Measurements from ENCODE around the gene TRIOBP.
"Not testable (repeated sequence)": the region's sequence is repeated elsewhere in the genome, so short reads cannot be mapped to it uniquely, and the experiment has no call there.

Gene TRIOBP

DNA sequence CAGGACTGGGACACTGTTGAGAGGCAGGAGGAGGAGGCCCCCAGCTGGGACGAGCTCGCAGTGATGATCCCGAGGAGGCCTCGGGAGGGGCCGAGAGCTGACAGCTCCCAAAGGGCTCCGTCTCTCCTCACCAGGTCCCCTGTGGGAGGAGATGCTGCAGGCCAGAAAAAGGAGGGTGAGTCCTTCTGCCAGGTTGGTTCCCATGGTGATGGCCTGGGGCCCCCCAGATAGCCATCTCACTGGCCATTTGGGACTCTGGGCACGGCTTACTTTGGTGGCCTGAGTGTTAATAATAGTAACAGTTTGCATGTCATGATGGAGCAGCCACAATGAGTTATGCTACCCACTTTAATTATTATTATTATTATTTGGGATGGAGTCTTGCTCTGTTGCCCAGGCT is 18.9 kb downstream of the TRIOBP start:
- no peak overlapping the region for H3K4me3 ChIP-seq (ENCODE audit: low read length)
- no peak for DNase-seq (ENCODE audit: low read depth, low spot score)

DNA sequence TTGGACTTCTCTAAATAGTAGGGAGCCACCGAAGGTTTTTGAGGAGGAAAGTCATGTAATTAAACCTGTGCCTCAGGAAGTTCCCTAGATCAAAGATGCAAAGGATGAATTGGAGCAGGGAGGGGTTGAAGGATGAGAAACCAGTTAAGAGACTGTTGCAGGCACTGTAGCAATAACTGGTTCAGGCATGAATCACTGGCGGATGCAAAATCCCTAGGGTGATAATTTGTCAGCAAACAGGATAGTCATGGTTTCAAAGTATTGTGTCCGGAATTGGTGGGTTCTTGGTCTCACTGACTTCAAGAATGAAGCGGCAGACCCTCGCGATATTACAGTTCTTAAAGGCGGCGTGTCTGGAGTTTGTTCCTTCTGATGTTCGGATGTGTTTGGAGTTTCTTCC is 19.9 kb downstream of the TRIOBP start:
- DNase-seq (ENCODE audit: low read depth, low spot score) = no peak
- no peak overlapping the region for H3K4me3 ChIP-seq (ENCODE audit: low read length)

DNA sequence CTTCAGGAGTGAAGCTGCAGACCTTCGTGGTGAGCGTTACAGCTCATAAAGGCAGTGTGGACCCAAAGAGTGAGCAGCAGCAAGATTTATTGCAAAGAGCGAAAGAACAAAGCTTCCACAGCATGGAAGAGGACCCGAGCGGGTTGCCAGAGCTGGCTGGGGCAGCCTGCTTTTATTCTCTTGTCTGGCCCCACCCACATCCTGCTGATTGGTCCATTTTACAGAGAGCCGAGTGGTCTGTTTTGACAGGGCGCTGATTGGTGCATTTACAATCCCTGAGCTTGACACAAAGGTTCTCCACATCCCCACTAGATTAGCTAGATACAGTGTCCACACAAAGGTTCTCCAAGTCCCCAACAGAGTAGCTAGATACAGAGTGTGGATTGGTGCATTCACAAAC is 20.4 kb downstream of the TRIOBP start:
- H3K4me3 ChIP-seq (ENCODE audit: low read length); DNase-seq (ENCODE audit: low read depth, low spot score): not testable (repeated sequence)

DNA sequence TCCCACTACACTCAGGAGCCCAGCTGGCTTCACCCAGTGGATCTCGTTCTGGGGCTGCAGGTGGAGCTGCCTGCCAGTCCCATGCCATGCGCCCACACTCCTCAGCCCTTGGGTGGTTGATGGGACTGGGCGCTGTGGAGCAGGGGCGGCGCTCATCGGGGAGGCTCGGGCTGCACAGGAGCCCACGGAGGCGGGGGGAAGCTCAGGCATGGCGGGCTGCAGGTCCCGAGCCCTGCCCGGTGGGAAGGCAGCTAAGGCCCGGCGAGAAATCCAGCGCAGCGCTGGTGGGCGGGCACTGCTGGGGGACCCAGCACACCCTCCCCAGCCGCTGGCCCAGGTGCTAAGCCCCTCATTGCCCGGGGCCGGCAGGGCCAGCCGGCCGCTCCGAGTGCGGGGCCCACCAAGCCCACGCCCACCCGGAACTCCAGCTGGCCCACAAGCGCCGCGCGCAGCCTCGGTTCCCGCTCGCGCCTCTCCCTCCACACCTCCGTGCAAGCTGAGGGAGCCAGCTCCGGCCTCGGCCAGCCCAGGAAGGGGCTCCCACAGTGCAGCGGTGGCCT is 21.0 kb downstream of the TRIOBP start:
- H3K4me3 ChIP-seq (ENCODE audit: low read length); DNase-seq (ENCODE audit: low read depth, low spot score): not testable (repeated sequence)

- H3K4me3 ChIP-seq (ENCODE audit: low read length) = no peak overlapping the region
- no peak for DNase-seq (ENCODE audit: low read depth, low spot score)
These were observed 28.8 kb downstream of the TRIOBP start for GRCh38 chr22:37725551-37726240.

DNA sequence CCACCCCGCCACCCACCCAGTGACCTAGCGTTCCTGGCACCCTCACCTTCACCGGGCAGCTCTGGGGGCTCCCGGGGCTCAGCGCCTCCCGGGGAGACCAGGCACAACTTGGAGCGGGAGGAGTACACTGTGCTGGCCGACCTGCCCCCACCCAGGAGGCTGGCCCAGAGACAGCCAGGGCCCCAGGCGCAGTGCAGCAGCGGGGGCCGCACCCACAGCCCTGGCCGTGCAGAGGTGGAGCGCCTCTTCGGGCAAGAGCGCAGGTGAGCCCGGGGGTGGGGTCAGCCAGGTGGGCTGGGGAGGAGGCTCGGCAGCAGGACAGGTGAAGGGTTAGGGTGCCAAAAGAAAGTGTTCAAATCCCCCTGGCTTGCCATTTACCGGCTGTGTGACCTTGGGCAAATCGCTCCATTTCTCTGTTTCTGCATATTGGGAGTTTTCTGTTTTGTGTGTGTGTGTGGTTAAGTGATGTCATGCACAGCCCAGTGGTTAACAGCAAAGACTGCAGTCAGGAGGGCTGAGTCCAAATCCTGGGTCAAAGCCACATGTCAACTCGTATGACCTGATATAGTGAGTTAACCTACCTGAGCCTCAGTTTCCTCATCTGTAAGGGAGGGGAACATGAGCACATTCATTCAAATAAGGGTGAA is 29.5 kb downstream of the TRIOBP start:
- no peak for DNase-seq (ENCODE audit: low read depth, low spot score)

DNA sequence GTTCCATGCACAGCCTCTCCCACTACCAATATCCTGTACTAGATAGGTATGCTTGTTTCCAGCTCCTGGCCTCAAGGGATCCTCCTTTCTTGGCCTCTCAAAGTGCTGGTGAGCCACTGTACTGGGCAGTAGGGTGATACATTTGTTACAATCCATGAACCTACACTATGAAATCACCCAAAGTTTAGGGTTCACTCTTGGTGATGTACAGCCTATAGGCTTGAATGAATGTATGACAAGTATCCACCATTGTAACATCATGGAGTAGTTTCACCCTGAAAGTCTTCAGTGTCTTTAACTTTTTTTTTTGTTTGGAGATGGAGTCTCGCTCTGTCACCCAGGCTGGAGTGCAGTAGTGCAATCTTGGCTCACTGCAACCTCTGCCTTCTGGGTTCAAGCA is 31.8 kb downstream of the TRIOBP start:
- DNase-seq (ENCODE audit: low read depth, low spot score) = no peak
- H3K4me3 ChIP-seq (ENCODE audit: low read length) = no peak overlapping the region

More for the DNA sequence above, 29.5 kb downstream of the TRIOBP start:
- H3K4me3 ChIP-seq (ENCODE audit: low read length) = no peak overlapping the region

DNA sequence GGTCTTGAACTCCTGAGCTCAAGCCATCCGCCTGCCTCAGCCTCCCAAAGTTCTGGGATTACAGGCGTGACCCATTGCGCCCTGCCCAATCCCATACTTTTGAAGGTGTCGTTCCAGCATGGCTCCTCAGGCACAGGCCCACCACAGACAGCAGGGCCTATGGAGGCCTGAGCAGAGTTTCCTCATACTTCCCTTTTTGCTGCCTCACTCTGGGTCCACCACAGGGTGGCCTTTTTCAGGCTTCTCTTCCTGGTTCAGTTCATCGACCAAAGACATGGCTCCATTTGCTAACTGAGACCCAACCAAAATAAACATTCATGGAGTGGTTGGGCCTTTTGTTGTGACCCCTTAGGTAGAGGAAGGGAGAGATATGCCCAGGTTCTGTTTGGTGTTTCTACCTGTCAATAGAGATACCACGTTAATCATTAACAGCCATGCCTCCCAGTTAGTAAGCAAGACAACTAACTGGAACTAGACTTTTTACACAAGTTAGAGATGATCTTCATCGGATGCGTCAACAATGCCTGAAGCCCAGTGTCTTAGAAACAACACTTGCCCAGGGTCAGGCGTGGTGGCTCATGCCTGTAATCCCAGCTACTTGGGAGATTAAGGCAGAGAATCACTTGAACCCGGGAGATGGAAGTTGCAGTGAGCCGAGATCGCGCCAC is 35.1 kb downstream of the TRIOBP start:
- DNase-seq (ENCODE audit: low read depth, low spot score) = no peak
- no peak overlapping the region for H3K4me3 ChIP-seq (ENCODE audit: low read length)

- no peak overlapping the region for H3K4me3 ChIP-seq (ENCODE audit: low read length)
- DNase-seq (ENCODE audit: low read depth, low spot score) = no peak
These were observed 36.1 kb downstream of the TRIOBP start for GRCh38 chr22:37732699-37733607.

DNA sequence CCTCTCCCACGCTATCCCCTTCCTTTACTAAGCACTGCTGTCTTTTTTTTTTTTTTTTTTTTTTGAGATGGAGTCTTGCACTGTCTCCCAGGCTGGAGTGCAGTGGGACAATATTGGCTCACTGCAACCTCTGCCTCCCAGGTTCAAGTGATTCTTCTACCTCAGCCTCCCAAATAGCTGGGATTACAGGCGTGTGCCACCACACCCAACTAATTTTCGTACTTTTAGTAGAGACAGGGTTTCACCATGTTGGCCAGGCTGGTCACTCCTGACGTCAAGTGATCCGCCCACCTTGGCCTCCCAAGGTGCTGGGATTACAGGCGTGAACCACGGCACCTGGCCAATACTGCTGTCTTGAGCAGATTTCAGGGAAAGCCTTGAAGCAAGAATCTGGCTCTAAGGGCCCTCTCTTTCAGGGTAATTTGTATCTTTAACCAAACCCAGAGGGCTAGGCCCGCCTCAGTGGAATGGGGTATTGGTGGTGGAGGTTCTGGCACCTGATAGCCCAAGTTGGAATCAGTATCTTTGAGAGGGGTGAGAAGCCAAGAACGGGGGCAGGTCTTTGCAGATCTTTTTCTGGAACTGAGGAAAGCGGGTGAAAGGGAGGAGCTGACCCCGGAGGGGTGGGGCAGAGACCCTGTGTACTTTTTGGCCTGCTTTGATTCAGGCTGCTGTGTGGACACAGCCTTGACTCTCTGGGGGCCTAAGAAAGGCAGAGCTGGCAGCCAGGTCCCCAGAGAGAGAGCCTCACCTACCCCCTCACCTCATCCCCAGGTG is 37.0 kb downstream of the TRIOBP start:
- no peak overlapping the region for H3K4me3 ChIP-seq (ENCODE audit: low read length)
- DNase-seq (ENCODE audit: low read depth, low spot score) = no peak

GRCh38 chr22:37734402-37734700 is 37.5 kb downstream of the TRIOBP start:
- no peak overlapping the region for H3K4me3 ChIP-seq (ENCODE audit: low read length)
- DNase-seq (ENCODE audit: low read depth, low spot score) = no peak

DNA sequence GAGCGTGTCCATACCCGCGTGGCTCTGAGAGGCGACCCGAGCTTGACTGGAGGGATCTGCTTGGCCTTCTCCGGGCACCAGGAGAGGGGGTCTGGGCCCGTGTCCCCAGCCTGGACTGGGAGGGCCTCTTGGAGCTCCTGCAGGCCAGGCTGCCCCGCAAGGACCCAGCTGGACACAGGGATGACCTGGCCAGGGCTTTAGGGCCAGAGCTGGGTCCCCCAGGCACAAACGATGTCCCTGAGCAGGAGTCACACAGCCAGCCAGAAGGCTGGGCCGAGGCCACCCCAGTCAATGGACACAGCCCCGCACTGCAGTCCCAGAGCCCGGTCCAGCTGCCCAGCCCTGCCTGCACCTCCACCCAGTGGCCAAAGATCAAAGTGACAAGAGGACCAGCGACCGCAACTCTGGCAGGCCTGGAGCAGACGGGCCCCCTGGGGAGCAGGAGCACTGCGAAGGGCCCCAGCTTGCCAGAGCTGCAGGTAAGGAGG is 38.2 kb downstream of the TRIOBP start:
- no peak for DNase-seq (ENCODE audit: low read depth, low spot score)
- no peak overlapping the region for H3K4me3 ChIP-seq (ENCODE audit: low read length)

DNA sequence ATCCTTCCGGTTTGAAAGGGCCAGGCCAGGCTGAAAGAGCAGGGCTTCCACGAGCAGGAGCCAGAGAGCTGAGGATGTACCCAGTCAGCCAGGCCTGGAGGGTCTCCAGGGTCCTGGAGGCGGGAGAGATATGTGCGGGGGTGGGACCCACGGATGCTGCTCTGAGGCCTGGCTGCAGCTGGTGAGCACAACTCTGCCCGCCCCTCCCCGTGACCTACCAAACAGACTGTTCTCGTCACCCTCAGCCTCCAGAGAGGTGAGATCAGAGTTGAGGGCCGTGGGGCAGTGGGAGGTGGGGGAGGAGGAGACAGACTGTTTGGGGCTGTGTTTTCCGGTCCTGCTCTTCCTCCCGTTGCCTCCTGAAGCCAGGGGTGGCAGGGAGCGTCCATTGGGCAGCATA is 42.2 kb downstream of the TRIOBP start:
- DNase-seq (ENCODE audit: low read depth, low spot score) = no peak
- no peak overlapping the region for H3K4me3 ChIP-seq (ENCODE audit: low read length)

DNA sequence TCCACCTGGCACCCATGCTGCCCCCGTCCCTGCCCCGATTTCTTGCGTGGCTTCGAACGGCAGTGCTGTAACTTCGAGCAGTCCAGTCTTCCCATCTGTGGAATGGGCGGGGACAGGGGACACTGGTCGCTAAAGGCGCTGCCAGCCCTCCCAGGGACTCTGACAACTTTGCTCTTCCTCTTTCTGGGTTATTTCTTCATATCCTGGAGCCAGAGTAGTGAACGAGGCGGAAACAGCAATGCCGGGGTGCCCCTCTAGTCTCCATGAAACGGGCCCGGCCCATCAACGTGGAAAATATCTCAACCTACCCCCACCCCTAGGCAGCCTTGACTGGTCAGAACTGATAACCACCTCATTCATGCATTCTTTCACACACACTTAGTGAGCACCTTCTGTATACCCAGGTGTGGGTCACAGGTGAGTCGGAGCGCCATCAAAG is 42.8 kb downstream of the TRIOBP start:
- no peak overlapping the region for H3K4me3 ChIP-seq (ENCODE audit: low read length)
- DNase-seq (ENCODE audit: low read depth, low spot score) = no peak

- H3K4me3 ChIP-seq (ENCODE audit: low read length) = no peak overlapping the region
- peak; percentile 43 for DNase-seq (ENCODE audit: low read depth, low spot score)
These were observed 43.8 kb downstream of the TRIOBP start for GRCh38 chr22:37740455-37741311.

DNA sequence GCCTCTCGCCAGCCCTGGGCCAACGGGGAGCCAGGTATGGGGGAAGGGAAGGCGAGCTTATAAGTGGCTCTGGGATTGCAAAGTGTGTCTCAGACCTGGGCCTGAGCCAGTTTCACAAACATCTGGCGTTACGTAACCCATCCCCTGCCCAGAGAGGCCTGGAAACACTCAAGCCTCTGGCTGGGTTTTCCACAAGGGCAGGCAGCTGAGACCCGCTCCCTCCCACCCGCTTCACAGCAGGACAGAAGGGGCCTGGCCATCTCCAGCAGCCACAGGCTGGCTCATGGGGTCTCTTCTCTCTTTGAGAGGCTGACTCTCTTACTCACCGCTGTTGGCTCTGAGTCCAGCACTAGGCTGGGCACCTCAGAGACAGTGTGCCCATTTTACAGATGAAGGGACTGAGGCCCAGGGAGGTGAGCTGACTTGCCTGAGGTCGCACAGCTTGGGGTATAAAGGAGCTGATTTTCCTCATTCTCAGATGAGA is 44.5 kb downstream of the TRIOBP start:
- DNase-seq (ENCODE audit: low read depth, low spot score) = no peak
- H3K4me3 ChIP-seq (ENCODE audit: low read length) = no peak overlapping the region

DNA sequence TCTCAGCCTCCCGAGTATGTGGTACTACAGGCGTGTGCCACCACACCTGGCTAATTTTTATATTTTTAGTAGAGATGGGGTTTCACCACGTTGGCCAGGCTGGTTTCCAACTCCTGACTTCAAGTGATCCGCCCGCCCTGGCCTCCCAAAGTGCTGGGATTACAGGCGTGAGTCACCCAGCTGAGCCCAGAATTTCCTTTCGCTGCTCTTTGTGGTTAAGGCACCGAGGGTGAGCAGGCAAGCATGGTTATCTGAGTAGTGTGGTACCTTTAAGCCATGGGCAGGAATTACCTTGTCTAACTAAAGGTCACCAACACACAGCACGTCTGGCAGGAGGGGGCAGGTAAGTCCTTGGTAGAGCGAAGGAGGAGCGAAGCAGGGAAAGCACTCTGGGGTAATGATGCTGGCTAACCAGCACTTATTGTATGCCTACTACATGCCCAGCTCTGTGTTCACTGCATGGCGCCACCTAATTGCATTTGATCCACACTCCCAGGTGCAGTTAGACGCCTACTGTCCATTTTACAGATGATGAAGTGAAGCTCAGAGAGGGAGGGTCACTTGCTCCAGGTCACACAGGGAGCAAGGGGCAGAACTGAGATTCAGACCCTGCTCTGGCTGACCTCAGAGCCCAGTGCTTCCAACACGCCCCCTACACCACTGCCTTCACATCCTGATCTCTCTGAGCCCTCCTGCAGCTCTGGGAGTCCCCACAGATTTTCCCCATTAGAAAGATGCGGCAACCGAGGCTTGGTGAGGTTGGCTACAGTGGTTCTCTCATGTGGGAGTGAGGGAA is 45.7 kb downstream of the TRIOBP start:
- DNase-seq (ENCODE audit: low read depth, low spot score) = no peak
- H3K4me3 ChIP-seq (ENCODE audit: low read length) = no peak overlapping the region
